GM19239 (cell line): ENCODE results near the gene ATG9B.
"Not testable (repeated sequence)": the region's sequence is repeated elsewhere in the genome, so short reads cannot be mapped to it uniquely, and the experiment has no call there.

ENCODE experiments used
- DNase-seq: peaks from one replicate; pipeline ENCODE4 v3.0.0; 2011; ENCODE audit warnings: low spot score; ENCODE audit not compliant: insufficient read length
- FAIRE-seq: peaks from 2 replicates; lab custom pipeline; 2011; peaks lifted over from hg19 to GRCh38; lab: Jason Lieb, UNC

Gene ATG9B

DNA sequence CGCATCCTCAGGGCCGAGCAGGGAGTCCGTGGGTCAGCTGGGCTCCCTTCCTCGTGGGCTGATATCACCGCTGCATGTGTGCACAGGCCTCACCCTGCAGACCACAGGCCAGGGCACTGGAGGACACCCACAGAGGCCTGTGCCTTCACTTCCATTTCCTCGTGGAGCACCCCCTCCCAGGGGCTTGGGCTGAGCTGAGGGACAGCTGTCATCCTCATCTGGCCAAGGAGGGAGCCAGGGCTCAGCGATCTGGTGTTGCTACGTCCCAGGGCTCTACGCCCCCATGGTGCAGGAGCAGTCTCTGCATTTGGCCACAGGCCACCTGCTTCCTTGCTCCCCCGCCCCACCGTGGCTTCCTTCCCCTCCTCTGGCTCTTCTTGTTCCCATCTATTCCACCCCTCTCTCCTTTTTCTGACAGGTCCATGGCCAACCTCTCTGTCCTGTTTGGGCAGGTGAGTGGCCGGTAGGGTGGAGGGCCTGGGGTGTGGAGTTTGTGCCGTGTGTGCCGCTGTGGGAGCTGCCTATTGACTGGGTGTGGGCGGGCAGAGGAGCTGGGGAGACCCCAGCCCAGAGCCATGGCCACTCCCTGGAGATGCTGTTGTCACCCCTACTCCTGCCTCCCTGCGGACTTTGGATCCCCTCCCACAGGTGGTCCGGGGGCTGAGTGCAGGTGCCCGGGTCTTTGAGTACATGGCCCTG is 15.7 kb upstream of the ATG9B start:
- FAIRE-seq (no peak), DNase-seq (no peak)

DNA sequence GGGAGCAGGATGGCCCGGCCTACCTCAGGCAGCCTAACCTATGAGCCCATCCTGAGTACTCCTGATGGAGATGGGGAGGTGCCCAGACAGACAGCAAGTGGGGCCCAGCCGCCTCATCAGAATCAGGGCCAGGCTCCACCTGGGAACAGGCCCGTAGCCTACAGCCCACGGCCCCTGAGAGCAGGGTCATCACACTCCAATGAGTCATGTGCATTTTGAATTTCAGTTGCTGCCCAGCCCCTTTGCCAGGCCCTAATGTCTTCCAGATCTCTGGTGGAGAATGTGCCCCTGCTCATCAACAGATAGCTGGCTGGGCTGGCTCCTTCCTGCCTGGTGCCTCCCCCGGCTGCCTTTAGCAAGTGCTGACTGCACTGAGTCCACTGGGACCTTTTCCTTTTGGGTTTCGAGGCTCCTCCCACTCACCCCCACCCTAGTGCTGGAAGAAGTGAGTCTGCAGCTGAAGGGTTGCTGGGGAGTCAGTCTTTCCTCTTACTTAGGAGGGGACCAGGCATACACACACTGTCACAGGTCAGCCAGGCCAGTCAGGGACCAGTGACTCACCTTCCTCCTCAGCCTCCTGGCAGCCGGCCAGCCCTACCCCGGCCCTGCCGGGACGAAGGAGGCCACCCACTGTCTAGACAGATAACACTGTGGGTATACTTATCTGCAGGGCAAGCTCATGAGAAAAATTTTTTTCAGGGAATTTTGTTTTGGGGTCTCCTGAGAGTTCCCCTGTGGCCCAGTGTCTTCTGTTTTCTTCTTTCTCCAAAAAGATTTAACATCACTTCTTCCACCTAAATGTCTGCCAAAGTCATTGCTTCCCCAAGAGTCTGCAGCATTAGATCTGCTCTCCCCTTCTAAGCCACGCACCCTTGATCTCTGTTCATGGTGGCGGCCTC is 14.9 kb upstream of the ATG9B start:
- DNase-seq (no peak), FAIRE-seq (no peak)

DNA sequence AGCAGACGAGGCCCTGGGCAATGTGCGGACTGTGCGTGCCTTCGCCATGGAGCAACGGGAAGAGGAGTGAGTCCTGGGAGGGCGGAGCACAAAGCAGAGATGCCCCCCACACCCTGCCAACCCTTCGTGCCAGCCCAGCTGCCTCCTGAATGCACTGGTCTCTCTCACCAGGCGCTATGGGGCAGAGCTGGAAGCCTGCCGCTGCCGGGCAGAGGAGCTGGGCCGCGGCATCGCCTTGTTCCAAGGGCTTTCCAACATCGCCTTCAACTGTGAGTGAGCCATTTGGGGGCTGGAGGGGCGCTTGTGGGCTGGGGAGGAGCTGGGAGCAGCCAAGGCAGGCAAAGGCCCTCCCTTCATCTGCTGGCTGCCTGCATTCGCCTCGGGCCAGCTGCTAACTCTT is 11.6 kb upstream of the ATG9B start:
- FAIRE-seq (no peak), DNase-seq (no peak)

DNA sequence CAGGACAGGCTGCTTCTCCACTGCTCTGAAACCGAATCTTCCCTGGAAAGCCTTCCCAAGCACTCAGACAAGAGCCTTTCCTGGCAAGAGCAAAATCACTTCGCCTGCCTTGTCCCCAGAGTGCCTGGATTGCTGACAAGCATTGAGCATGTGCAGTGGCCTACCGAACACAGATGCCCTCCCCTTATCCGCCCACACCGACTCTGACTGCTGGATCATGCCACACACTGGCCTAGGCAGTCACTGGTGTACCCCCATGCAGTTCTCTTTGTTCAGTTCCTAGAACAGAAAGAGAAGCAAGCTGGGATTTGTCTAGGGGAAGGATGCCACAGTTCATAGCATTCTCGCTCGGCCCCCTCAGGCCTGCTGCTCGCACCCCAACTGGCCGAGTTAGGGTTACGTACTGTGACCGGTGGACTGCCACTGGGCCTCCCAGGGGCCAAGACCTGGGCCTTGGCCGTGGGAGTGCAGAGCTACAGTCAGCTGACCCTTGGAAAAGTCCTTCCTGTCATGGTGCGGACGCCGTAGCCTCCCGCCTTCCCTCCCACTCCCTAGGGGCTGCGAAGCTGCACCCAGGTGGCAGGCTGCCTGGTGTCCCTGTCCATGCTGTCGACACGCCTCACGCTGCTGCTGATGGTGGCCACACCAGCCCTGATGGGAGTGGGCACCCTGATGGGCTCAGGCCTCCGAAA is 10.9 kb upstream of the ATG9B start:
- no peak for FAIRE-seq
- no peak for DNase-seq

DNA sequence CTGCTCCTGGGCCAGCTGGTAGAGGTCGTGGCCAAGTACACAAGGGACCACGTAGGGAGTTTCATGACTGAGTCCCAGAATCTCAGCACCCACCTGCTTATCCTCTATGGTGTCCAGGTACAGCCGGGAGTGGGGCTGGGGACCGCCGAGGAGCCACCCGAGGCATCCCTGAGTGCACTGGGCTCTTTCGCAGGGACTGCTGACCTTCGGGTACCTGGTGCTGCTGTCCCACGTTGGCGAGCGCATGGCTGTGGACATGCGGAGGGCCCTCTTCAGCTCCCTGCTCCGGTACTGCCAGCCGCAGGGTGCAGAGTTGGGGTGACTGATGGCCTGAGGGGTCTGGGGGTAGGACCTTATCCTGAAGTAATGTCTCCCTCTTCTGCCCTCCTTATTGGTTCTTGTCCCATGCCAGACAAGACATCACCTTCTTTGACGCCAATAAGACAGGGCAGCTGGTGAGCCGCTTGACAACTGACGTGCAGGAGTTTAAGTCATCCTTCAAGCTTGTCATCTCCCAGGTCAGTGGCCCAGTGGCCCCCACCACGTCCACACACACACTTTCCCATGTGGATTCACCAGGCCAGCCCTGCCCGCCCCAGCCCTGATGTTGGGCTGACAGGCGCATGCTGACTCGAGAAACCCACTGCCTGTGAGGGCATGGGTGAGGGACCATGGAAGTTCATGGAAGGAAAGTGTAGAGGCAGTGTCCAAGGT is 10.2 kb upstream of the ATG9B start:
- FAIRE-seq, result no peak
- no peak for DNase-seq

DNA sequence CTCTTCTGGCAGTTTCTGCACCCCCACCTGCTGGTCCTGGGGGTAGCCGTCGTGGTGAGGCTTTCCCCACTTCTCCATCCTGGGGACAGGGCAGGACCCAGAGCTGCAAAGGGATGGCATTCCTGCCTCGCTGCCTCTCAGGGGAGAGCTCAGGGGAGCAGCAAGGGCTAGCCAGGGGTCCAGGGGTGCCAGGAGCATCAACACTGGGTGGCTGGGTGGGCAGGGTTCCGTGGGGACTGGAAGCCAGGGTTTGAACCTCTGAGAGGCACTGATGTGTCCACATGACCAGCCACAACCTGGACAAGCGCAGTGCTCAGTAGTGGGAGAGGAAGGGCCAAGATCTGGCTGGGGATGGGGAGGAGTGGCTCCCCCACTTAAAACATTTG is 9.6 kb upstream of the ATG9B start:
- no peak for DNase-seq

DNA sequence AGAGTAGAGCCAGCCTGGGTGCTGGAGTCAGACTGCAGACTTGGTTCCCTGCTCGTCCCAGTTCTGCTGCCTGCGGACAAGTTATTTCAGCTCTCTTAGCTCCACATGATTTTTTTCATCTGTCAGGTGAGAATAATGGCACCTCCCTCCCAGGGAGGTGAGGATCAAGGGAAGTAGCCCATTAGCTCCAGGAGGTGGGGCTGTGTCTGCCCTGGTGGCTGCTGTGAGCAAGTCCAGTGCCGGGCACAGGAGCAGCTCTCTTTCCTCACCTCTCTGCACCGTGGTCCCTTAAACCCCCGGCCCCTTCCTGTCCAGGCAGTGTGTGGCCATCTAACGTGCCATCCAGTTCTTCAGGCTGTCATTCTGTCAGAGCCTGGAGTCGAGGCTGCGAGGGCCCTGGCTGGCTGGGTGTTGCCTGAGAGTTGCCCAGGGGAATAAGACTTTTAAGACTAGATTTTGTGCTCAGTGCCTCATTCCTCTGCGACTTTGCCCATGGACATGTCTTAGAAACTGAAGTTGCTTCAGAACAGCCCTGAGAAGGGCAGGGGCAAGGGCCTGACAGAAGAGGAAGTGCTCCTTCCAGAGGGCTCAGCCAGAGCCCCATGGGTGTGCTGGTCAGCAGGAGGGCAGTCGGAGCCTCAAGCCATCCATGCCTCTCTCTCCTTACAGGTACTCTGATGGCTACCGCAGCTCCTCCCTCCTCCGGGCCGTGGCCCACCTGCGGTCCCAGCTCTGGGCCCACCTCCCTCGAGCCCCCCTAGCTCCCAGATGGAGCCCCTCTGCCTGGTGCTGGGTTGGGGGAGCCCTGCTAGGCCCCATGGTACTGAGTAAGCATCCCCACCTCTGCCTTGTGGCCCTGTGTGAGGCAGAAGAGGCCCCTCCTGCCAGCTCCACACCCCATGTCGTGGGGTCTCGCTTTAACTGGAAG is 8.9 kb upstream of the ATG9B start:
- no peak for FAIRE-seq
- no peak for DNase-seq

More for the DNA sequence above, 9.6 kb upstream of the ATG9B start:
- no peak for FAIRE-seq

DNA sequence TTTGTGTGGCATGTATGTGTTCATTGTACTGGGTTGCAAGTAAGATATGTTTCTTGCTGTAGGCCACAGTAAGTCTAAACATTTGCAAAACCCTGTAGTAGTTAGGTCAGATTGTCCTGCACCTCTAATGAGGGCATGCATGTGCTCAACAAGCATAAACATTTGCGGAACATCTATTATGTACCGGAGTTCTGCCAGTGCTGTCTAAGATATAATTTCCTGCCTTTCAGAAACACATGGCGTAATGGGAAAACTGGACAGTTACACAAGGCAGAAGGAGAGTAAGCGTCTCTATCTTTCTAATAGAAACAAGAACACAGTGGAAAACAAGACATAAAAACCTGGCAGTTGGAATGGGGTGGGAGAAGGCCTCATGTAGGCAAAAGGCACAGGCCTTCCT is 6.7 kb upstream of the ATG9B start:
- no peak for FAIRE-seq
- no peak for DNase-seq

DNA sequence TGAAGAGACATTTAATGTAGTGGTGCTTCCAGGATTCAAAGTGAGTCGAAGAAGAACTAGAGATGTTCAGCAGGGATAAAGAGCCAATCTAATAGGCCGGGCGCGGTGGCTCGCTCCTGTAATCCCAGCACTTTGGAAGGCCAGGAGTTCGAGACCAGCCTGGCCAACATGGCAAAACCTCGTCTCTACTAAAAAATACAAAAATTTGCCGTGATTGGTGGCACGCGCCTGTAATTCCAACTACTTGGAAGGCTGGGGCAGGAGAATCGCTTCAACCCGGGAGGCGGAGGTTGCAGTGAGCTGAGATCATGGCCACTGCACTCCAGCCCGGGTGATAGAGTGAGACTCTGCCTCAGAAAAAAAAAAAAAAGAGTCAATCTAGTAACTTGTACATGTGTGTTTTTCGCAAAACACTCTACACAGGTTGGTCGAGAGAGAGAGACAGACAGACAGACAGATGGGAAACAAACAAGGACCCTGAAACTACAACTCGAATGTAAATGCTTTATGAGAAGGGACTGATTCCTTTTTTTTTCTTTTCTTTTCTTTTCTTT is 4.7 kb upstream of the ATG9B start:
- FAIRE-seq (no peak), DNase-seq (no peak)

DNA sequence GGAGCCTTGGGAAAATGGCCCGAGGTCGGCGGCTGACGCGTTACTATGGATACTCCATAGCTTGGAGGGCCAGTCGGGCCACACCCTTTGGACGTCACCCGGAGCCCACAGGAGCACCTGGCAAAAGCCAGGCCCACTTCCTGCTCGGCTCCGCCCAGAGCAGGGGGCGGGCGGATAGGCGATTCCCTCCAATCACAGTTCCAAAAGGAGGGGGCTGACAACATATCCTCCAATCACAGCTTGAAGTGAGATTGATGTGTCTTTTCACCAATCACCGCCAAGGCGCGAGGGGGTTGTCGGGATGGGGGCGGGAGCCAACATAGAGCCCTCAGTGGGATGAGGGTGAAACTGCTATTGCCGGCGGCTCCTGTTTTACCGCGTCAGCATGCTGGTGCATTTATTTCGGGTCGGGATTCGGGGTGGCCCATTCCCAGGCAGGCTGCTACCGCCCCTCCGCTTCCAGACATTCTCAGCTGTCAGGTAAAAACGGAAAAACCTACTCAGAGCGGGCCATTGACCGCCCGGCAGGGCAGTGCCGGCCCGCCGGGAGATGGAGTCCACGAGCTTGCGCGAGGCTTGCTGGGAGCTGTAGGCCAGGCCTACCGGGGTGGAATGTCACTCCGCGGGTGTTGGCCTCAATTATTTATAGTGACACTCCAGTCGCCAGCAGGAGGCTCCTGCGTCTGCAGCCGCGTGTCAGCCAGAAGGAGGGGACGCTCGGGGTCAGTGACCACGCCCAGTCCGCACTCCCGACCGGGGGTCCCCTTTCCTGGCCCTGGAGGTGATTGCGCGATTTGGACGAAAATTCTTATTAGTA is 4.0 kb upstream of the ATG9B start, which contains the start of gene ABCB8:
Gene ABCB8 (plus strand): TSS at position 320 of the 817 bp plus-strand sequence. CDS start 66 bp downstream, at position 386.
- peak; percentile 90 for FAIRE-seq
- peak; percentile 99 for DNase-seq

DNA sequence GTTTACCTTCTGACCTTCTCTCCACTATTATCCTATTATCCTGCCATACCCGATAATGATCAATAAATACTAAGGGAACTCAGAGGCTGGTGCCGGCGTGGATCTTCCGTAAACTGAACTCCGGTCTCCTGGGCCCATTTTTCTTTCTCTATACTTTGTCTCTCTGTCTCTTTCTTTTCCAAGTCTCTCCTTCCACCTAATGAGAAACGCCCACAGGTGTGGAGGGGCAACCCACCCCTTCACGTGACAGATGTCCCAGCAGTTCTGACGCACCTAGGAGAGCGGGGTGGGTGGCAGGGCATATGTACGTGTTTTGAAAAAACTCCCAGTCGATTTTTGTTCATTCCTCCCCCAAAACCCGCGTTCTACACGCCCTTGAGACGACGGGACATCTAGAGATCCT is 3.4 kb upstream of the ATG9B start:
- FAIRE-seq, DNase-seq: not testable (repeated sequence)

DNA sequence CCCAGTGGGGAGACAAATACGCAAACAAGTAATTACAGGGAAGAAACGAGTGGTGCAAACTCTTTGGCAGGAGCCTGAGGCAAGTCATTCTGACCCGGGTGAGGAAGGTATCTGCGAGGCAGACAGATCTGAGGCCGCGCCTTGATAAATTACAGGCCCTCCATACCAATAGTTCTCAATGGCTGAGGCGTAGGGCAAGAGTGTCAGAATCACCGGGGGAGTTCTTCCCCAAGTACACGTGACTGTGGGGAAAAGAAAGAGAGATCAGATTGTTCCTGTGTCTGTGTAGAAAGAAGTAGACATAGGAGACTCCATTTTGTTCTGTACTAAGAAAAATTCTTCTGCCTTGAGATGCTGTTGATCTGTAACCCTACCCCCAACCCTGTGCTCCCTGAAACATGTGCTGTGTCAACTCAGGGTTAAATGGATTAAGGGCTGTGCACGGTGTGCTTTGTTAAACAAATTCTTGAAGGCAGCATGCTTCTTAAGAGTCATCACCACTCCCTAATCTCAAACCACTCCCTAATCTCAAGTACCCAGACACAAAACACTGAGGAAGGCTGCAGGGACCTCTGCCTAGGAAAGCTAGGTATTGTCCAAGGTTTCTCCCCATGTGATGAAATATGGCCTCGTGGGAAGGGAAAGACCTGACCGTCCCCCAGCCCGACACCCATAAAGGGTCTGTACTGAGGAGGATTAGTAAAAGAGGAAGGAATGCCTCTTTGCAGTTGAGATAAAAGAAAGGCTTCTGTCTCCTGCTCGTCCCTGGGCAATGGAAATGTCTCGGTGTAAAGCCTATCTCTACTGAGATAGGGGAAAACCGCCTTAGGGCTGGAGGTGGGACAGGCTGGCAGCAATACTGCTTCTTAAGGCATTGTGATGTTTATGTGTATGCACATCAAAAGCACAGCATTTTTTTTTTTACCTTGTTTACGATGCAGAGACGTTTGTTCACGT is 2.8 kb upstream of the ATG9B start:
- not testable (repeated sequence) for FAIRE-seq, DNase-seq

DNA sequence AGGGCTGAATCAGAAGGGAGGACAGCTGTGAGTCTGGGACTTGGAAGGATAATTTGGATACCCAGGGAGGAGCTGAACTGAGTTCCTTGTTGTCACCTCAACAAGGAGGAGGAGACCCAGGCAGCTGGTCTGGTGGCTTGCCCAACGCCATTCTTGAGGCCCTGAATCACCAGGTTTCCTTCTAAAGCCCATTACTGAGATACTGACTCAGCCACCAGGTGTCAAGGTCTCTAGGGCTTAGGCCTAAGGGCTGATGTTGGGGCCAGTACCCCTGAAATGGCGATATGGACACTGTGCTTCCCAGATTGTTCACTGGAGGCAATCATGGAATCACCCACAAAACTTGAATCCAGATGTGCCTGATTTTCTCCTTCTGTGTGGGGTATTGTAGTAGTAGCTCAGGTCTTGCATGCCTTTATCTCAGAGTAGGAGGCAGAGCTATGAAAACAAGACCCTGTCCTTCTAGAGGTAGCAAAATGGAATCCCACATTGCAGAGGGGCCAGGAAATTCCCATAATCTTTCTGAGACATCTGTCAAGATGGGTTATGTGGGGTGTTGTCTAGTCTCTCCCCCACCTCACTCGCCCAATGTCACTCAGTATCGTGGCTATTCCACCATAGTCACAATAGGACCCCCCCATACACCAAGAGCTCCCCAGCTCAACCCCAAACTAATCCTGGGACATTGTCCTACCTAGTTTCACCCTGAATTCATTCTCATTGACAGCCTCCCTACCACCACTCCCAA is 1.8 kb upstream of the ATG9B start:
- no peak for FAIRE-seq

DNA sequence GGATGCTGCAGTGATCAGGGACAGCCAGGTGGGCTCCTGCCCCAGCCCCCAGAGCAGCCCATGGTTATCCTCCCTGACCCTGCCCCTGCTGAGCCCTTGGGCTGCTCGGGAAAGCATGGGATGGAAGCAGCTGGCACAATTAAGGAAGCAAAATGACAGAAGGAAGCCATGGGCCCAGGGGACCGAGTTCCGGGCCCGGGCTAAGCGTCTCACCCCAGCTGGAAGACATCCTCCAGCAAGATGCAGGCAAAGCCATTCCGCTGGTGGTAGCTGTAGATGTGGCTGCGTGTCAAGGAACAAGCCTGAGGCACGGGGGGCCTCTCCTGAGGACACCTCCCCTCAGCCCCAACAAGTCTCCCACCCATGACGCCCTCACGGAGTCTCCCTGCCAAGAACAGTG is 1.1 kb downstream of the ATG9B start:
- FAIRE-seq (no peak), DNase-seq (no peak)

More for the DNA sequence above, 1.8 kb upstream of the ATG9B start:
- no peak for DNase-seq

DNA sequence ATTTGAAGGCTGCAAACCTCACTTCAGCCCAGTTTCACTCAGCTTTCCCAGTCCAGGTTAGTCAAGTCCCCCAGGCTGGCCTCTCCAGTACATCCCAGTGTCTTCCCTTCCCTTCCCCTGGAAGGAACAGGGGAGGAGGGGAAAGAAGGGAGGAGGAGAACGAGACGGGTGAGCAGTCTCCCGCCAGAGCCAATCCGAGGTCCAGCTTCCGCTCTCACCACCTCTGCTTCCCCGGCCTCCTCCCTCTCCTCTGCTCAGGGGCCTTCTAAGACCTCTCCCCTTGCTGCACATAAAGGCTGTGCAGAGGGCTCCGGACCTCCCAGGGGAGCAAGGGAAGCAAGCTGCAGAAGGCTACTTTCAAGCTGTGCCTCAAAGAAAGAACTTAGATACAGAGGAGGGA is 4.1 kb downstream of the ATG9B start:
- DNase-seq, result no peak
- no peak for FAIRE-seq

DNA sequence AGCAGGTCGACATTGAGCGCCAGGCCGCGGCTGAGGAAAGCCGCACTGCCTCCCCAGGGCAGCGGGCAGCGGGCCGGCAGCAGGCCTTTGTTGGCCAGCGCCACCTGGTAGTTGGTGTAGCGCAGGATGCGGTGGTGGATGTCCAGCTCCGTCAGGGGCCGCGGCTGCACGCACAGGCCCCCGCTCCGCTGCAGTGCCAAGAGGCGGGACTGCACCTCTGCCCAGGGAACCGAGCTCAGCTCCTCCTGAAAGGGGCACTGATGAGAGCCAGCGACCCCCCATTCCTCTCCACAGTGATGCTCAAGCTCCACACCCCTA is 5.2 kb downstream of the ATG9B start:
- FAIRE-seq, result no peak
- DNase-seq, result no peak
